SK-N-SH treated with all-trans-retinoic acid at 6 μM for 48 hours (cell line): ENCODE data around the gene AGPS.

Experiments used
- ATAC-seq: fragments of 200-7000 bp; cut with Tn5 transposase; 3 replicates; pipeline ENCODE4 v1.9.1; 2020; ENCODE audit warnings: mild to moderate bottlenecking, moderate library complexity
- ARNTL ChIP-seq: fragments of 450-650 bp; formaldehyde crosslinking; IDR thresholded peaks from 2 replicates; pipeline ENCODE4 v1.5.0; 2020; ENCODE audit warnings: low read depth, mild to moderate bottlenecking, moderate library complexity, borderline replicate concordance
- BACH2 ChIP-seq: fragments of 250-450 bp; sonication (Bioruptor Pico); IDR thresholded peaks from 2 replicates; pipeline ENCODE4 v1.9.0; 2021; ENCODE audit warnings: mild to moderate bottlenecking, borderline replicate concordance
- CSDC2 ChIP-seq: fragments of 250-450 bp; sonication (Bioruptor Pico); IDR thresholded peaks from 2 replicates; pipeline ENCODE4 v1.5.0; 2020; ENCODE audit warnings: mild to moderate bottlenecking, moderate library complexity
- ESRRG ChIP-seq: fragments of 250-450 bp; sonication (Bioruptor Pico); IDR thresholded peaks from 2 replicates; pipeline ENCODE4 v1.6.1; 2021; ENCODE audit warnings: mild to moderate bottlenecking
- GLIS3 ChIP-seq: fragments of 250-450 bp; sonication (Bioruptor Pico); IDR thresholded peaks from 2 replicates; pipeline ENCODE4 v1.5.0; 2020; ENCODE audit warnings: mild to moderate bottlenecking, moderate library complexity
- OSR1 ChIP-seq: fragments of 250-450 bp; sonication (Bioruptor Pico); IDR thresholded peaks from 2 replicates; pipeline ENCODE4 v1.8.0; 2022; ENCODE audit warnings: moderate library complexity, mild to moderate bottlenecking, inconsistent platforms
- POU6F1 ChIP-seq: fragments of 250-450 bp; sonication (Bioruptor Pico); IDR thresholded peaks from 2 replicates; pipeline ENCODE4 v1.8.0; 2021; ENCODE audit warnings: low read depth, mild to moderate bottlenecking, moderate library complexity, borderline replicate concordance
- PPARA ChIP-seq: fragments of 250-450 bp; sonication (Bioruptor Pico); IDR thresholded peaks from 2 replicates; pipeline ENCODE4 v1.5.0; 2020; ENCODE audit warnings: mild to moderate bottlenecking, borderline replicate concordance
- RARB ChIP-seq: fragments of 250-450 bp; sonication (Bioruptor Pico); IDR thresholded peaks from 2 replicates; pipeline ENCODE4 v1.8.0; 2021; ENCODE audit warnings: mild to moderate bottlenecking, moderate library complexity
- SNAI2 ChIP-seq: fragments of 250-450 bp; sonication (Bioruptor Pico); IDR thresholded peaks from 2 replicates; pipeline ENCODE4 v1.5.0; 2020; ENCODE audit warnings: mild to moderate bottlenecking, moderate library complexity
- TCF4 ChIP-seq: fragments of 250-450 bp; sonication (Bioruptor Pico); IDR thresholded peaks from 2 replicates; pipeline ENCODE4 v1.8.0; 2021; ENCODE audit warnings: mild to moderate bottlenecking, moderate library complexity, borderline replicate concordance
- TOX ChIP-seq: fragments of 250-450 bp; sonication (Bioruptor Pico); IDR thresholded peaks from 2 replicates; pipeline ENCODE4 v1.8.0; 2021; ENCODE audit warnings: mild to moderate bottlenecking, moderate library complexity, borderline replicate concordance
- TSHZ2 ChIP-seq: fragments of 250-450 bp; sonication (Bioruptor Pico); IDR thresholded peaks from 2 replicates; pipeline ENCODE4 v1.5.0; 2020; ENCODE audit warnings: mild to moderate bottlenecking, moderate library complexity
- ZC3H10 ChIP-seq: fragments of 250-450 bp; sonication (Bioruptor Pico); IDR thresholded peaks from 2 replicates; pipeline ENCODE4 v1.5.1; 2021; ENCODE audit warnings: mild to moderate bottlenecking, moderate library complexity
- ZFP30 ChIP-seq: fragments of 450-650 bp; formaldehyde crosslinking; IDR thresholded peaks from 2 replicates; pipeline ENCODE4 v1.5.0; 2022; ENCODE audit warnings: mild to moderate bottlenecking, moderate library complexity
- ZNF565 ChIP-seq: fragments of 450-650 bp; formaldehyde crosslinking; conservative IDR thresholded peaks from 2 replicates; pipeline ENCODE4 v1.5.0; 2020; ENCODE audit warnings: low read depth, mild to moderate bottlenecking, moderate library complexity
- ZNF70 ChIP-seq: fragments of 450-650 bp; formaldehyde crosslinking; IDR thresholded peaks from 2 replicates; pipeline ENCODE4 v1.5.0; 2020; ENCODE audit warnings: mild to moderate bottlenecking, moderate library complexity
- ZNF8 ChIP-seq: fragments of 450-650 bp; formaldehyde crosslinking; IDR thresholded peaks from 2 replicates; pipeline ENCODE4 v1.5.0; 2020; ENCODE audit warnings: mild to moderate bottlenecking, moderate library complexity
- TF ChIP-seq, protein P1 (sequence below): fragments of 250-450 bp; sonication (Bioruptor Pico); IDR thresholded peaks from 2 replicates; pipeline ENCODE4 v1.5.1; 2020; ENCODE audit warnings: low read depth, mild to moderate bottlenecking, moderate library complexity
- TF ChIP-seq, protein P2 (sequence below): fragments of 250-450 bp; sonication (Bioruptor Pico); IDR thresholded peaks from 2 replicates; pipeline ENCODE4 v1.8.0; 2020; ENCODE audit warnings: mild to moderate bottlenecking, moderate library complexity, borderline replicate concordance
- TF ChIP-seq, protein P3 (sequence below): fragments of 250-450 bp; sonication (Bioruptor Pico); IDR thresholded peaks from 2 replicates; pipeline ENCODE4 v1.5.1; 2021; ENCODE audit warnings: mild to moderate bottlenecking, moderate library complexity

Gene AGPS

GRCh38 chr2:177403838-177404237 lies 11.3 kb downstream of the AGPS start:
- no peak for TF ChIP-seq BACH2 (CRISPR knock-in tag)
- no peak for TF ChIP-seq SNAI2 (CRISPR knock-in tag)
- TF ChIP-seq ZNF8 (CRISPR knock-in tag), result no peak
- no peak for TF ChIP-seq PPARA (CRISPR knock-in tag)
- TF ChIP-seq ZC3H10 (CRISPR knock-in tag), result no peak
- no peak for TF ChIP-seq TSHZ2 (CRISPR knock-in tag)
- TF ChIP-seq GLIS3 (CRISPR knock-in tag), result no peak
- TF ChIP-seq, protein P1, sequence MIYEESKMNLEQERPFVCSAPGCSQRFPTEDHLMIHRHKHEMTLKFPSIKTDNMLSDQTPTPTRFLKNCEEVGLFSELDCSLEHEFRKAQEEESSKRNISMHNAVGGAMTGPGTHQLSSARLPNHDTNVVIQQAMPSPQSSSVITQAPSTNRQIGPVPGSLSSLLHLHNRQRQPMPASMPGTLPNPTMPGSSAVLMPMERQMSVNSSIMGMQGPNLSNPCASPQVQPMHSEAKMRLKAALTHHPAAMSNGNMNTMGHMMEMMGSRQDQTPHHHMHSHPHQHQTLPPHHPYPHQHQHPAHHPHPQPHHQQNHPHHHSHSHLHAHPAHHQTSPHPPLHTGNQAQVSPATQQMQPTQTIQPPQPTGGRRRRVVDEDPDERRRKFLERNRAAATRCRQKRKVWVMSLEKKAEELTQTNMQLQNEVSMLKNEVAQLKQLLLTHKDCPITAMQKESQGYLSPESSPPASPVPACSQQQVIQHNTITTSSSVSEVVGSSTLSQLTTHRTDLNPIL, result no peak
- TF ChIP-seq, protein P2, sequence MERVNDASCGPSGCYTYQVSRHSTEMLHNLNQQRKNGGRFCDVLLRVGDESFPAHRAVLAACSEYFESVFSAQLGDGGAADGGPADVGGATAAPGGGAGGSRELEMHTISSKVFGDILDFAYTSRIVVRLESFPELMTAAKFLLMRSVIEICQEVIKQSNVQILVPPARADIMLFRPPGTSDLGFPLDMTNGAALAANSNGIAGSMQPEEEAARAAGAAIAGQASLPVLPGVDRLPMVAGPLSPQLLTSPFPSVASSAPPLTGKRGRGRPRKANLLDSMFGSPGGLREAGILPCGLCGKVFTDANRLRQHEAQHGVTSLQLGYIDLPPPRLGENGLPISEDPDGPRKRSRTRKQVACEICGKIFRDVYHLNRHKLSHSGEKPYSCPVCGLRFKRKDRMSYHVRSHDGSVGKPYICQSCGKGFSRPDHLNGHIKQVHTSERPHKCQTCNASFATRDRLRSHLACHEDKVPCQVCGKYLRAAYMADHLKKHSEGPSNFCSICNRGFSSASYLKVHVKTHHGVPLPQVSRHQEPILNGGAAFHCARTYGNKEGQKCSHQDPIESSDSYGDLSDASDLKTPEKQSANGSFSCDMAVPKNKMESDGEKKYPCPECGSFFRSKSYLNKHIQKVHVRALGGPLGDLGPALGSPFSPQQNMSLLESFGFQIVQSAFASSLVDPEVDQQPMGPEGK (CRISPR knock-in tag), result no peak
- TF ChIP-seq, all 23 proteins: peak for 0
- no peak for ATAC-seq

- TF ChIP-seq SNAI2 (CRISPR knock-in tag) (no peak), RARB (CRISPR knock-in tag) (no peak), ZNF8 (CRISPR knock-in tag) (no peak), CSDC2 (CRISPR knock-in tag) (no peak), ESRRG (no peak), TOX (no peak), ZNF70 (CRISPR knock-in tag) (no peak), ARNTL (CRISPR knock-in tag) (no peak), ZNF565 (CRISPR knock-in tag) (no peak), BACH2 (CRISPR knock-in tag) (no peak), OSR1 (CRISPR knock-in tag) (no peak), TCF4 (no peak), GLIS3 (CRISPR knock-in tag) (no peak), ZC3H10 (CRISPR knock-in tag) (no peak), POU6F1 (CRISPR knock-in tag) (no peak), ZFP30 (no peak)
- TF ChIP-seq, protein P1, result no peak
- TF ChIP-seq, protein P3, sequence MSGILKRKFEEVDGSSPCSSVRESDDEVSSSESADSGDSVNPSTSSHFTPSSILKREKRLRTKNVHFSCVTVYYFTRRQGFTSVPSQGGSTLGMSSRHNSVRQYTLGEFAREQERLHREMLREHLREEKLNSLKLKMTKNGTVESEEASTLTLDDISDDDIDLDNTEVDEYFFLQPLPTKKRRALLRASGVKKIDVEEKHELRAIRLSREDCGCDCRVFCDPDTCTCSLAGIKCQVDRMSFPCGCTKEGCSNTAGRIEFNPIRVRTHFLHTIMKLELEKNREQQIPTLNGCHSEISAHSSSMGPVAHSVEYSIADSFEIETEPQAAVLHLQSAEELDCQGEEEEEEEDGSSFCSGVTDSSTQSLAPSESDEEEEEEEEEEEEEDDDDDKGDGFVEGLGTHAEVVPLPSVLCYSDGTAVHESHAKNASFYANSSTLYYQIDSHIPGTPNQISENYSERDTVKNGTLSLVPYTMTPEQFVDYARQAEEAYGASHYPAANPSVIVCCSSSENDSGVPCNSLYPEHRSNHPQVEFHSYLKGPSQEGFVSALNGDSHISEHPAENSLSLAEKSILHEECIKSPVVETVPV (CRISPR knock-in tag), result no peak
- TF ChIP-seq, all 23 proteins: peak for 0
- no peak for ATAC-seq
Observed at GRCh38 chr2:177404243-177404642, 11.7 kb downstream of the AGPS start.
